Measurements from ENCODE around the gene CWH43.
"Not testable (repeated sequence)": the region's sequence is repeated elsewhere in the genome, so short reads cannot be mapped to it uniquely, and the experiment has no call there.

The CWH43 gene

GRCh38 chr4:49018718-49019295 is 32.7 kb downstream of the CWH43 start:
- H3K36me3 ChIP-seq (ENCODE audit: insufficient read depth, low read length): no peaks in the 10 kb centered on the region
- H3K27me3 ChIP-seq (ENCODE audit: insufficient read depth, low read length): no peaks in the 10 kb centered on the region
- no peaks in the 10 kb centered on the region for H3K4me1 ChIP-seq (ENCODE audit: control insufficient read depth, insufficient read depth, low read length, unreplicated experiment)
- H3K4me3 ChIP-seq (ENCODE audit: low read depth, low read length): no peak overlapping the region
- no peak overlapping the region for H3K27ac ChIP-seq (ENCODE audit: low read depth, low read length)
- no peak overlapping the region for H2AFZ ChIP-seq (ENCODE audit: low read length, unreplicated experiment)
- no peaks in the 10 kb centered on the region for H3K79me2 ChIP-seq (ENCODE audit: control insufficient read depth, insufficient read depth, low read length, unreplicated experiment)

GRCh38 chr4:49032440-49033161 is 46.5 kb downstream of the CWH43 start:
- Histone ChIP-seq H3K4me1 (ENCODE audit: control insufficient read depth, insufficient read depth, low read length, unreplicated experiment) (no peaks in the 10 kb centered on the region), H3K36me3 (ENCODE audit: insufficient read depth, low read length) (no peaks in the 10 kb centered on the region), H3K27me3 (ENCODE audit: insufficient read depth, low read length) (peaks cover 54% of the 10 kb centered on the region), H3K79me2 (ENCODE audit: control insufficient read depth, insufficient read depth, low read length, unreplicated experiment) (no peaks in the 10 kb centered on the region), H3K4me3 (ENCODE audit: low read depth, low read length) (no peak overlapping the region), H3K27ac (ENCODE audit: low read depth, low read length) (no peak overlapping the region), H2AFZ (ENCODE audit: low read length, unreplicated experiment) (no peak overlapping the region)

DNA sequence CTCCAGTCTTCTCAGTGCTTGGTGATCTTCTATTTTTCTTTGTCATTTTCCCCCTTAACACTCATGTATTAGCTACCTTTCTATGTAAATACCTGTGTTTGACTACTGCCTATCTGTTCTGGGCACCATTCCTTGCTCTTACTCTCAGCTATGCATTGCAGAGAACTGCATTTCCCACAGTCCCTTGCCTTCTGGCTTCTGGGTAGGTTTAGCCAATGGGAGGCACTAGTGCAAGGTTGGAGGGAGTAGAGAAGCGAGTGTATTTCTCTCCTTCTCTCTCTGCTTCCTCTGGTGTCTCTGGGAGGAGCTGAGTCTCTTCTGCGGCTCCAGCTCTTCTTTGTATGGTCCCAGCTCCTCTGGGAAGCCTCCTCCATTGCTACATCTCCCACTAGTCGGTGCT is 50.5 kb downstream of the CWH43 start:
- Histone ChIP-seq H3K4me1 (ENCODE audit: control insufficient read depth, insufficient read depth, low read length, unreplicated experiment) (no peaks in the 10 kb centered on the region), H3K79me2 (ENCODE audit: control insufficient read depth, insufficient read depth, low read length, unreplicated experiment) (no peaks in the 10 kb centered on the region), H3K4me3 (ENCODE audit: low read depth, low read length) (no peak overlapping the region), H3K36me3 (ENCODE audit: insufficient read depth, low read length) (no peaks in the 10 kb centered on the region), H3K27ac (ENCODE audit: low read depth, low read length) (no peak overlapping the region), H2AFZ (ENCODE audit: low read length, unreplicated experiment) (no peak overlapping the region), H3K27me3 (ENCODE audit: insufficient read depth, low read length) (peaks cover 50% of the 10 kb centered on the region)

DNA sequence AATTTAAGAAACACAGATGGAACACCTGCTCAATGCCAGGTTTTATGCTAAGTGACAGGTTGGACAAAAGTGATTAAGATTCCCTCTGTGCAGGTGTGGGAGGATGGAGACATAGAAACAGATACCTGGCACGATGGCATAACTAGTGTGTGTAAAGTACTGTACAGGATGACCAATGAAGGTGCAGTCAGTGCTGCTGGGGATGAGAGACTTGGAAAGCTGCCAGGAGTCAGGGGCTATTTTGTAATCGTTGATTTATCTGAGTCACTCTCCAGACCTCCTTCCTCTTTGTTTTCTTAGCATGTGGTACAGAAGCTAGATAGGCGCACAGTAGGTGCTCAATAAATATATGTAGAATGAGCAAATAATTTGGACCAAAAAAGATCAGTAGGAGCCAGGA is 58.2 kb downstream of the CWH43 start:
- H3K36me3 ChIP-seq (ENCODE audit: insufficient read depth, low read length): no peaks in the 10 kb centered on the region
- no peak overlapping the region for H3K27ac ChIP-seq (ENCODE audit: low read depth, low read length)
- H2AFZ ChIP-seq (ENCODE audit: low read length, unreplicated experiment): no peak overlapping the region
- no peaks in the 10 kb centered on the region for H3K27me3 ChIP-seq (ENCODE audit: insufficient read depth, low read length)
- H3K4me1 ChIP-seq (ENCODE audit: control insufficient read depth, insufficient read depth, low read length, unreplicated experiment): no peaks in the 10 kb centered on the region
- H3K79me2 ChIP-seq (ENCODE audit: control insufficient read depth, insufficient read depth, low read length, unreplicated experiment): no peaks in the 10 kb centered on the region
- H3K4me3 ChIP-seq (ENCODE audit: low read depth, low read length): no peak overlapping the region

GRCh38 chr4:49058306-49058705 is 72.2 kb downstream of the CWH43 start:
- Histone ChIP-seq H3K27me3 (ENCODE audit: insufficient read depth, low read length) (no peaks in the 10 kb centered on the region), H3K27ac (ENCODE audit: low read depth, low read length) (no peak overlapping the region), H3K4me3 (ENCODE audit: low read depth, low read length) (no peak overlapping the region), H2AFZ (ENCODE audit: low read length, unreplicated experiment) (no peak overlapping the region), H3K36me3 (ENCODE audit: insufficient read depth, low read length) (no peaks in the 10 kb centered on the region), H3K79me2 (ENCODE audit: control insufficient read depth, insufficient read depth, low read length, unreplicated experiment) (no peaks in the 10 kb centered on the region), H3K4me1 (ENCODE audit: control insufficient read depth, insufficient read depth, low read length, unreplicated experiment) (no peaks in the 10 kb centered on the region)

DNA sequence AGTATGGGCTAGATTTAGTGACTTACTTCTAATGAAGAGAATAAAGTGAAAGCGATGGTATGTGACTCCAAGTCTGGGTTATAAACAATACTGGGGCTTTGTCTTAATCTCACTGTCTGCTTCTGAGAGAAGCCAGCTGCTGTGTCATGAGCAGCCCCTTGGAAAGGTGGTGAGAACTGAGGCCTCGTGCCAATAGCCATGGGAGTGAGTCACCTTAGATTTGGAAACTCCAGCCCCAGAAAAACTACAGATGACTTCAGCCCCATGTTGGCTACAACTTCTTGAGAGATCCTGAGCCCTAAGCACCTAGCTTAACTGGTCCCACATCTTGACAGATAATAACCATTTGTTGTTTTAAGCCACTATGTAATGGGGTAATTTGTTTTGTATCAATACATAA is 77.6 kb downstream of the CWH43 start:
- no peaks in the 10 kb centered on the region for H3K27me3 ChIP-seq (ENCODE audit: insufficient read depth, low read length)
- H3K4me1 ChIP-seq (ENCODE audit: control insufficient read depth, insufficient read depth, low read length, unreplicated experiment): no peaks in the 10 kb centered on the region
- H3K4me3 ChIP-seq (ENCODE audit: low read depth, low read length): no peak overlapping the region
- H2AFZ ChIP-seq (ENCODE audit: low read length, unreplicated experiment): no peak overlapping the region
- no peak overlapping the region for H3K27ac ChIP-seq (ENCODE audit: low read depth, low read length)
- no peaks in the 10 kb centered on the region for H3K79me2 ChIP-seq (ENCODE audit: control insufficient read depth, insufficient read depth, low read length, unreplicated experiment)
- no peaks in the 10 kb centered on the region for H3K36me3 ChIP-seq (ENCODE audit: insufficient read depth, low read length)

- H3K4me3 ChIP-seq (ENCODE audit: low read depth, low read length); H3K79me2 ChIP-seq (ENCODE audit: control insufficient read depth, insufficient read depth, low read length, unreplicated experiment); H3K4me1 ChIP-seq (ENCODE audit: control insufficient read depth, insufficient read depth, low read length, unreplicated experiment); H3K36me3 ChIP-seq (ENCODE audit: insufficient read depth, low read length); H3K27ac ChIP-seq (ENCODE audit: low read depth, low read length); H3K27me3 ChIP-seq (ENCODE audit: insufficient read depth, low read length); H2AFZ ChIP-seq (ENCODE audit: low read length, unreplicated experiment): not testable (repeated sequence)
Measured at GRCh38 chr4:49072196-49072595, 86.1 kb downstream of the CWH43 start.

GRCh38 chr4:49091883-49092282 is 105.8 kb downstream of the CWH43 start:
- not testable (repeated sequence) for H3K27me3 ChIP-seq (ENCODE audit: insufficient read depth, low read length); H3K4me1 ChIP-seq (ENCODE audit: control insufficient read depth, insufficient read depth, low read length, unreplicated experiment); H2AFZ ChIP-seq (ENCODE audit: low read length, unreplicated experiment); H3K36me3 ChIP-seq (ENCODE audit: insufficient read depth, low read length); H3K79me2 ChIP-seq (ENCODE audit: control insufficient read depth, insufficient read depth, low read length, unreplicated experiment); H3K27ac ChIP-seq (ENCODE audit: low read depth, low read length); H3K4me3 ChIP-seq (ENCODE audit: low read depth, low read length)

GRCh38 chr4:49092608-49093135 is 106.6 kb downstream of the CWH43 start:
- H3K79me2 ChIP-seq (ENCODE audit: control insufficient read depth, insufficient read depth, low read length, unreplicated experiment); H3K36me3 ChIP-seq (ENCODE audit: insufficient read depth, low read length); H3K4me1 ChIP-seq (ENCODE audit: control insufficient read depth, insufficient read depth, low read length, unreplicated experiment); H3K4me3 ChIP-seq (ENCODE audit: low read depth, low read length); H2AFZ ChIP-seq (ENCODE audit: low read length, unreplicated experiment); H3K27ac ChIP-seq (ENCODE audit: low read depth, low read length); H3K27me3 ChIP-seq (ENCODE audit: insufficient read depth, low read length): not testable (repeated sequence)

DNA sequence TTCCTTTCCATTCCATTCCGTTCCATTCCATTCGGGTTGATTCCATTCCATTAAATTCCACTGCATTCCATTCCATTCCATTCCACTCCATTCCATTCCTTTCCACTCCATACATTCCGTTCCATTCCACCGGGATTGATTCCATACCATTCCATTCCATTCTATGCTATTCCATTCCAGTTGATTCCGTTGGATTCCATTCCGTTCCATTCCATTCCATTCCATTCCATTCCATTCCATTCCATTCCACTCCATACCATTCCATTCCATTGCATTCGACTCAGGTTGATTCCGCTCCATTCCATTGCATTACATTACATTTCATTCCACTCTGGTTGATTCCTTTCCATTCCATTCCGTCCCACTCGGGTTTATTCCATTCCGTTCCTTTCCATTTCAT is 110.1 kb downstream of the CWH43 start:
- not testable (repeated sequence) for H3K79me2 ChIP-seq (ENCODE audit: control insufficient read depth, insufficient read depth, low read length, unreplicated experiment); H3K4me1 ChIP-seq (ENCODE audit: control insufficient read depth, insufficient read depth, low read length, unreplicated experiment); H2AFZ ChIP-seq (ENCODE audit: low read length, unreplicated experiment); H3K27me3 ChIP-seq (ENCODE audit: insufficient read depth, low read length); H3K36me3 ChIP-seq (ENCODE audit: insufficient read depth, low read length); H3K4me3 ChIP-seq (ENCODE audit: low read depth, low read length); H3K27ac ChIP-seq (ENCODE audit: low read depth, low read length)

GRCh38 chr4:49096627-49097026 is 110.6 kb downstream of the CWH43 start:
- not testable (repeated sequence) for H3K4me1 ChIP-seq (ENCODE audit: control insufficient read depth, insufficient read depth, low read length, unreplicated experiment); H3K27ac ChIP-seq (ENCODE audit: low read depth, low read length); H3K36me3 ChIP-seq (ENCODE audit: insufficient read depth, low read length); H3K79me2 ChIP-seq (ENCODE audit: control insufficient read depth, insufficient read depth, low read length, unreplicated experiment); H3K4me3 ChIP-seq (ENCODE audit: low read depth, low read length); H3K27me3 ChIP-seq (ENCODE audit: insufficient read depth, low read length); H2AFZ ChIP-seq (ENCODE audit: low read length, unreplicated experiment)
